ENCODE data around the gene MAL.

MAL gene

GRCh38 chr2:95025406-95026319 is at the start of gene MAL:
Gene MAL, plus strand, starts transcription at chr2:95025708. Its CDS starts 85 bp downstream, at chr2:95025793.
- DNase-seq: peak; percentile 62

DNA sequence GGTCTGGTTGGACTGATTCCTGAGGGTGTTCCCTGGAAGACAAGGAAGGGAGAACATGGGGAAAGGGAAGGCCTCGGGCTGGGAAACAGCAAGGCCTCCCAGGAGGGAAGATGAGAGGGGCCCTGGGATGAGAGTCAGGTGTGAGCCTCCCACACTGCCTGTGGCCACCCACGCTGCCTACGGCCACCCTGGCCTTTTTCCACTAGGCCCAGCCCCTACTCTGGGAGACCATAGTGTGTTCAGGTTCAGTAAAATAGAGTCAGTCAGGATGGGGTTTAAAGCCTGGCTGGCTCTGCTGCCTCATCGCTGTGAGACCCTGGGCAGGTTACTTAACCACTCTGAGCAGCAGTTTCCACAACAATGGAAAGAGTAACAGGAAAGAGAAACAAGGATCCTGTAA is 47.7 kb upstream of the MAL start:
- DNase-seq: no peak

- no peak for DNase-seq
Measured at GRCh38 chr2:94978917-94979316, 46.6 kb upstream of the MAL start.

DNA sequence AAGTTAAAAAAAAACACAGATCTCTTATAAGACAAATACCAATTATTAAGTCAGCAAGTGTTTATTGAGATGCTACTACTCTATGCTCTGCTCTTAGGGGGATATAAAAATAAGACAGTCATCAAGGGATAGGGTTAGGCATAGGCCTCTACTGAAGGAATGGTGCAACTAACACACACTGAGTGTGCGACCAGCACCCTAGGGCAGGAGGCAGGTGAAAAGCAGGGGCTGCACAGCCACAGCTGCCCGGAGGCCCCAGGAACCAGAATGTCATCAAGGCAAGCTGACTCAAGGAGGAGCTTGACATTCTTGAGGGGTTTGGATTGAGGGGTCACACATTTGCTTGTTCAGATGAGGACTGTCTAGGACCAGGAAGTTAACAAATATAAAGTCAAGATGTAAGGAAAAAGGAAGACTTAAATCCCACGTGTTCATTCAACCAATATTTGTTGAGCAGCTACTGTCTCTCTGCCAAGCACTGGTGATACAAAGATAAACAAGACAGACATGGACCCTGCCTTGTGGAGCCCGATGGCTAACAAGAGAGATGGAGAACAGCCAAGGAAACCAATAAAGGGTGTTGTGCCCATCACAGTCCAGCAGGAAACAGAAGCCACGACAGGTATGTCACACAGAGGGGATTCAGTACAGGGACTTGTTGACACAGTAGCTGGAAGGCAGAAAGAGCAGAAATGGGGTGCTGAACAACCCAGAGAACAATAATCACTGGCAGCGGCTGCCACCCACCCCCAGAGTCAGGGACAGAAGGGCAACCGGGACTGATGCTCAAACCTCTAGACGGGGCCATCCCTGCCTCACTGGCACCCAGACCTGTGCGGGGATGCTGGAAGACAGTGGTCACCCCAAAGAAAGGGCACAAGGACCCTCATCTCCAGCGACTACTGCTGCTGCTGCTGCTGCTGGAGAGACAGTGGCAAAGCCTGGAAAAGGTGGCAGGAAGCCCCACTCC is 45.8 kb upstream of the MAL start:
- DNase-seq: no peak

DNA sequence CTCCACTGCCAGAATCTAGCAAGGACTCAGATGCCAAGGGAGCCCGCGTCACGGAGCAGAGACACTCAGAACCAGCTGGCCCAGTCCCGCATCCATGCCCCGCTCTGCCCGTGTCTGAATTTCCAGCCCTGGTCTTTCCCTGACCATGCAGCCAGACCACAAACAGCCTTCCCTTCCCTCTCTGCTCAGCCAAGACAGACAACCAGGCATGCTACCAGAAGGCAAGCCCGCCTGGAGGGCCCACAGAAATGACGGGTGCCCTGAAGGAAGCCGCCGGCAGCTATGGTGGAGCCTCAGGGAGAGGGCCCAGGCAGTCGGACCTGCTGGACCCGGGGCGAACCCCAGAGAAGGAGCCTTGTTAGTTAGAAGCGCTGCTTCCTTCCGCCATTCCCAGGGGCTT is 45.1 kb upstream of the MAL start:
- no peak for DNase-seq

GRCh38 chr2:94982156-94982555 is 43.4 kb upstream of the MAL start:
- no peak for DNase-seq

- DNase-seq: no peak
Measured at GRCh38 chr2:94982675-94983074, 42.8 kb upstream of the MAL start.

DNA sequence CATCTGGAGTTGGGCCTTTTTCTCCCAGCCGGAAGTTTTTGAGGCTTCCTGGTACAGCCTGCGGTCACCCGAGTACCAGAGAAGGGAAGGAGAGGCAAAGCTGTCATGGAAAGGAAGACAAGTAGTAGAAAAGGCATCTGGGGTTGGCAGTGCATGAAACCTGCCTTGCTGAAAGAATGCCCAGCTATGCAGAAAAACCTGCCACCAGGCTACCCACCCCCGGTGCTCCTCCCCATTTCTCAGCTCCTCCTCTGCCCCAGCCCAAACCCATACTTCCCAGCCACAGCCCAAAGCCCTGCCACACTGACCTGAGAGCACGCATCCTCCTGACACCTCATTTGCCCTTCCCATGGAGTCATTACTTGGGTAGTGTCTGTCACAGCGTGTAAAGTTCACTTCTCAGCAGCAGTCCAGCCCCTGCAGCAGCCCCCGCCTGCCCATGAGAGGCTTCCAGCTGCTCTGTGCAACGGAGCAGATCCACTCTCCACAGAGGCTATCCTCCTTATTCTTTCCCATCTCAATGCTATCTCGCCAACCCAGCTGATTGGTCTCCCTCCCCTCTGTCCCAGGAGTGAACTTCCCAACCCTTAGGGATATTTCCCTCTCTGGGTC is 40.4 kb upstream of the MAL start:
- no peak for DNase-seq

DNA sequence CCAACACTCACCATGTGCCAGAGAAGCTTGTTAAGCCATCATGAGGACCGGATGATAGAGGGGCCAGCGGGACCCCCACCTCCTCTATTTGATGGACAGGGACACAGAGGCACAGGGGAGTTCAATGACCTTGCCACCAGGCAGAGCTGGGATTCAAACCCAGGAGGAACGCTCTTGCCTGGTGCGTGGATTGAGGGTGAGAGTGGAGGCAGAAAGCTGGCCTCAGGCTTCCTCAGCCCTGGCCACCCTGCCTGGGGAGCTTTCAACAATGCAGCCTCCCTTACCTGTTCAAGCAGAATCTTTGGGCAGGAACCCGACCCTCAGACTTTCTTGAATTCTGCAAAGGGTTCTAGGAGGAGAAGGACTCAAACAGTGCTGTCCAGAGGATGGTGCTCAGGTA is 39.9 kb upstream of the MAL start:
- DNase-seq: no peak

DNA sequence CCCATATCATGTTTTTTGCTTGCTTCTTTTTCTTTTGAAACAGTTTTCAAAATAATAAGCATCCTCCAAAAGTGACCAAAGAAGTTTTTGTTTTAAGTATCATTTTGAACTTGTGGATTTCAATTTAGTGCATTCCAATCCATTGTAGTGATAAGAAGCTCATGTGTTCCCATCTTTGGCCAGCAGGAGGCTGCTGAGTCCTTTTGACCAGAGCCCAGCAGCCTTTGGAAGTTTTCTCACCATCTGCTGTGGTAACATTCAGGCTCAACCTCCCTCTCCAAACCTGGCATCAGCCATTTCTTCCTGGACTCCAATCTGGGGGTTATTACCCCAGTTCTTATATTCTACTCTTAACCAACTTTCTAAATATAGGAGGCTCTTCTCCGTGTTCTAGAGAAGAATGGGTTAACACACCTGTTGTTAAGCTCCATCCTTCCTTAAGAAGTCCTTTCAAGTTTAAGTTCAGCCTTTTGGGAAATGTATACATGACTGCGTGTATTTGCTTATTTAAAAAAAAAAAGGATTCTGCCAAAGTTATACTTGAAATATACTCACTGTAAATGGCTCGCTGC is 39.0 kb upstream of the MAL start:
- peak; percentile 37 for DNase-seq

DNA sequence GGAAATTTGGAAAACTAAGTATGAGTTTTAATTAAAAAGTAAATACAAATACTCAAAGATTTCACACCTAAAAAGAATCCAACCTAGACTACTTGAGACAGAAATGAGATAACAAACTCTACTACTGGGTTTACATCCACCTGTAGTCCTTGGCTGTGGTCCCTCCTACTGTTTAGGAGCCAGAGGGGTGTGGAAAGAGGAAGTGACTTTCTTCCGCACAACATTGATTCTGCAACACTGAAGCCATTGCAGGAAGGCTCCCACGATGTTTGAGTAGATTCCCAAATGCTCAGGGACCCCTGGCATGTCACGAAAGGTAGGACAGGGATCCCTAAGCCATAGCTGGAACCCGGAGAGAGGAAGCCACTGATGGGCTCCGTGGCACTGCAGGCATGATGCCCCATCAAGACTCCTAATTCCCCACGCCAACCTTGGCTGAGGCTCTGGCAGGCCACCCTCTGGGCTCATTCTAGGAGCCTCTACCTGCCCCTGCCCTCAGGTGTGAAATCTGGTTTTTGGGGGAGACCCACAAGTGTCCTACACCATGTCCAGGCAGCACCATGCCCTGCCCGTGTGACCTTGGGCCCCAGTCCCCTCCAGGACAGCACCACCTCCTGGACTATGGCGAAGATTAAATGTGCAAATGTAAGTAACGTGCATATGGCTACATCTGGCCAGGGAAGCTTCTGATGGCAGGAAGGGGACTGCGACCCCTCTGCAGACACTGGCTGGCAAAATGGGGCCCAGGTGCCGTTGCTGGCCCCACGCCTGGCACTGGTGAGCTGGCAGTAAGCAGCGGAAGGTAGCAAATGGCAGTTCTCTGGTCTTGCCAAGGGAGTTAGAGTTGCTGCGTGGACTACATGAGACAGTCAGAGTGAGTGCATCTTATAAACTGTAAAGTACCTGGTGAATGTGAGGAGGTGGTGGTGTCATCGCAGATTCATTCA is 38.2 kb upstream of the MAL start:
- DNase-seq: no peak

- DNase-seq: no peak
Measured at GRCh38 chr2:94990956-94991355, 34.6 kb upstream of the MAL start.

DNA sequence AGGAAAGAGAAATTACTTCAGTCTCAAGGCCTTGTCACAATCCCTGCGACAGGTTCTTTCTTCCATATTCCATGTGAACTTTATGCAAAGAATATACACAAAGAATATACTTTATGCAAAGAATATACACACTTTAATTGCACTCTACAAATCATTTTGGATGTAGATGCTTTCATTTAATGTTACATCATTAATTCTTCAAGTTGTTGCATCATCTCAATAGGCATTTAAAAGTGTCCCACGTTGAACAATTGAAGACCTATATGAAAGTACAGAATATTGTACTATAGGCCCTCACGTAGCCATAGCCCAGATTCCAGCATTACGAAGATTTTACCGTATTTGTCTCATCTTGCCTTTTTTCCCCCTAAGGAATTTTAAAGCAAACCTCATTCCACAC is 33.1 kb upstream of the MAL start:
- DNase-seq: no peak

DNA sequence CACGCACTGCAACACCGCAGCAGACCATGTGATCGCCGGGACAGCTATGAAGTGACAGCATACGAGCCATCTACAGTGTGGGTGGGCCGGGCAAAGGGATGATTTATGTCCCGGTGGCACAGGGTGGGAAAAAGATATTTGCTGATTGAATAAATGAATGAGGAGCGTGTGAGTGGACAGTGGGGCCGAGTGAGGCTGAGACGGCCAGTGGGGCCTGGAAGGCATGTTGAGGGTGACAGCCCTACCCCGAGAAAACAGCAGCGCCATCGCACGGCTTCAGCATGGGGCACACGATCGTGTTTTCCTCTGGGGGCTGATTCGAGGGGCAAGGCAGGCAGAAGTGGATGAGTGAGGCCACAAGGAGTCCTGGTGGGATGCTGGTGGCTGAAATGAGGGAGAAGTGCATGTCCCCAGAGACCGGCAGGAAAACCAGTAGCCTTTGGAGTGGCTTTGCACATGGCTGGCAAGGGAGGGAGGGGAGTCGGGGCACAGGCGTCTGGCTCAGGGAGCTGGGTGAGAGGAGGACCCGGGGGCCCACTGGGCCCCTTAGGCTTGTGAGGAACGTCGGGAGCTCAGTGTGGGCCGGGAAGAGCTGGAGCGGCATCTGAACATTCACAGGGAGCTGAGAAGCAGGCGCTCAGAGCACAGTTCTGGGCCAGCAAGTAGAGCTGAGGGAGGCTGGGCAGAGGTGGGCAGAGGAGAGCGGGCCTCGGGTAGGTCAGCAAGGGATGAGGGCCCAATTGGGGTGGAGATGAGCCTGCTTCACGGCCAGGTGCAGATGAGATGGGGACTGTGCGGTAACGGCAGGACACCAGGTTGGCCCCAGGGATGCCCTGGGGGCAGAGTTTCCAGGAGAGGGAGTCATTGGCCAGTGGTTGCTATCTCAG is 32.1 kb upstream of the MAL start:
- DNase-seq: no peak

GRCh38 chr2:94994063-94994913 is 31.2 kb upstream of the MAL start:
- DNase-seq: no peak

GRCh38 chr2:94994914-94995552 is 30.5 kb upstream of the MAL start:
- DNase-seq: no peak

DNA sequence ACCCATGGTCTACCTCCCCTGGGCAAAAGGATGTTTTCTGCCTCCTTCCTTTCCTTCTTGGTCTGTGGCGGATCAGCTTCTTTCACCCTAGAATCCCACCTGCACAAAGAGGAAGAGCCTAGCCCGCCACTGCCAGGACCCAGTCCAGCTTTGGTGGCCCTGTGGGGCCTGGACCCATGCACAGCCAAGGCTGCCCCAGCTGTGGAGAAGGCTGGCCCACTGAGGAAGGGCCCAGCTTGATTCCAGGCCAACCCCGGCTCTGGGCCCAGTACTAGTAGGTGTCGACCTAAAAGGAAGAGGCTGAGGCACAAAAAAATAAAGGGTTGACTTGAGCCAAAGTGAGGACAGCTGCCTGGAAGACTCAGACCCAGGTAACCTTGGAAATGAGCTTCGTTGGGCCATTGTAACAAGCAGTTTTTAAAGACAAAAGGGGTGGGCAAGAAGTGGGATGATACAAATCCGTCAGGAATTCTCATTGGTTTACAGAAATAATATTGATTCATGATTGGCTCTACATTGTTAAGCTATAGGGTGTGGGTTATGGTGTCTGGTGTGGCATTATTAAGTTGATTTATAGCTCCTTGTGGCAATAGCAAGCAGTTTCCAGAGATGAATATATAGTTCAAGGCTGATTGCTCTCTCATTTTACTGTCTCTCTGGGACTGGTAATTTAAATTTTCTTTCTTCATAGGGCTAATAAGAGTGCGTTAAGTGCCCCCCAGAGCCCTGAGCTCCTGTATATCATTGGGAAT is 29.8 kb upstream of the MAL start:
- DNase-seq: no peak

Data from CD4-positive, alpha-beta T cell treated with Interleukin-12 subunit alpha and Interleukin-12 subunit beta, for 1 hour (primary cell).